HEK293 (cell line): Measurements from ENCODE around the gene WNT7B.
A peak's percentile ranks its signal among the peaks of the same experiment; 100 is the strongest.

Experiments
- CTCF ChIA-PET: fragments of 350-600 bp; formaldehyde crosslinking; extraction: SDS; loops from one replicate; lab custom pipeline; 2021; ENCODE audit warnings: antibody characterized with exemption; lab: Yijun Ruan, JAX
- POLR2A ChIA-PET: fragments of 300-600 bp; formaldehyde crosslinking; extraction: SDS; loops from one replicate; lab custom pipeline; 2020; ENCODE audit warnings: antibody characterized with exemption, inconsistent platforms; lab: Yijun Ruan, JAX
- H3K27ac ChIP-seq: fragments of 200-500 bp; sonication (Bioruptor generic); 2 replicates; pipeline ENCODE4 v1.5.1; 2014; ENCODE audit warnings: low read depth, low read length, control low read depth, inconsistent platforms; ENCODE audit errors: extremely low read depth
- H3K36me3 ChIP-seq, 2 experiments: fragments of 200-500 bp in 1 of 2; sonication (Bioruptor generic) in 1 of 2; 1 replicate in 1 of 2; 2 replicates in 1 of 2; pipeline ENCODE4 v1.5.1; 2014 to 2017; ENCODE audit warnings: inconsistent platforms in 2 of 2, low read length in 2 of 2; ENCODE audit not compliant: control insufficient read depth in 2 of 2, insufficient read depth in 1 of 2
- H3K4me1 ChIP-seq: fragments of 200-500 bp; sonication (Bioruptor generic); 2 replicates; pipeline ENCODE4 v1.5.1; 2014; ENCODE audit warnings: mild to moderate bottlenecking, low read length, inconsistent platforms; ENCODE audit not compliant: control insufficient read depth, insufficient read depth
- H3K4me3 ChIP-seq: 2 replicates; pipeline ENCODE4 v1.5.1; 2011; ENCODE audit warnings: low read depth, mild to moderate bottlenecking, control low read depth, low read length, moderate library complexity
- H3K9me3 ChIP-seq: fragments of 200-500 bp; sonication (Bioruptor generic); 2 replicates; pipeline ENCODE4 v1.5.1; 2014; ENCODE audit warnings: low read depth, low read length, inconsistent platforms; ENCODE audit not compliant: control insufficient read depth, insufficient read depth
- BCL11B ChIP-seq: fragments of 450-650 bp; formaldehyde crosslinking; IDR thresholded peaks from 2 replicates; pipeline ENCODE4 v1.5.1; 2016; ENCODE audit warnings: low read depth, missing biosample characterization, missing genetic modification characterization
- GLIS1 ChIP-seq: fragments of 450-650 bp; formaldehyde crosslinking; IDR thresholded peaks from 2 replicates; pipeline ENCODE4 v1.5.1; 2016; ENCODE audit warnings: missing biosample characterization, missing genetic modification characterization
- HIC1 ChIP-seq: fragments of 450-650 bp; formaldehyde crosslinking; IDR thresholded peaks from 2 replicates; pipeline ENCODE4 v1.5.1; 2016; ENCODE audit warnings: missing biosample characterization, missing genetic modification characterization
- KLF17 ChIP-seq: fragments of 450-650 bp; formaldehyde crosslinking; IDR thresholded peaks from 2 replicates; pipeline ENCODE4 v1.5.1; 2016; ENCODE audit warnings: missing biosample characterization, missing genetic modification characterization
- PATZ1 ChIP-seq: fragments of 450-650 bp; formaldehyde crosslinking; IDR thresholded peaks from 2 replicates; pipeline ENCODE4 v1.5.1; 2016; ENCODE audit warnings: missing biosample characterization, missing genetic modification characterization
- PRDM10 ChIP-seq: fragments of 450-650 bp; formaldehyde crosslinking; IDR thresholded peaks from 2 replicates; pipeline ENCODE4 v1.5.1; 2016; ENCODE audit warnings: missing biosample characterization, missing genetic modification characterization
- PRDM6 ChIP-seq: fragments of 450-650 bp; formaldehyde crosslinking; IDR thresholded peaks from 2 replicates; pipeline ENCODE4 v1.5.1; 2017; ENCODE audit warnings: missing biosample characterization, missing genetic modification characterization
- ZFP41 ChIP-seq: fragments of 450-650 bp; formaldehyde crosslinking; IDR thresholded peaks from 2 replicates; pipeline ENCODE4 v1.5.1; 2016; ENCODE audit warnings: missing biosample characterization, missing genetic modification characterization, borderline replicate concordance
- ZNF37A ChIP-seq: fragments of 450-650 bp; IDR thresholded peaks from 2 replicates; pipeline ENCODE4 v1.5.1; 2018; ENCODE audit warnings: missing biosample characterization, missing genetic modification characterization
- ZNF624 ChIP-seq: fragments of 450-650 bp; formaldehyde crosslinking; IDR thresholded peaks from 2 replicates; pipeline ENCODE4 v1.5.1; 2017; ENCODE audit warnings: missing biosample characterization, missing genetic modification characterization
- ZNF654 ChIP-seq: fragments of 450-650 bp; formaldehyde crosslinking; IDR thresholded peaks from 2 replicates; pipeline ENCODE4 v1.5.1; 2016; ENCODE audit warnings: low read depth, missing biosample characterization, missing genetic modification characterization
- ZNF76 ChIP-seq: fragments of 450-650 bp; formaldehyde crosslinking; IDR thresholded peaks from 2 replicates; pipeline ENCODE4; 2016; ENCODE audit warnings: low read depth, missing biosample characterization, missing genetic modification characterization, borderline replicate concordance
- ZNF776 ChIP-seq: fragments of 450-650 bp; formaldehyde crosslinking; IDR thresholded peaks from 2 replicates; pipeline ENCODE4 v1.5.0; 2017; ENCODE audit warnings: missing biosample characterization, missing genetic modification characterization, borderline replicate concordance
- ZNF843 ChIP-seq: fragments of 450-650 bp; formaldehyde crosslinking; IDR thresholded peaks from 2 replicates; pipeline ENCODE4 v1.5.1; 2016; ENCODE audit warnings: missing biosample characterization, missing genetic modification characterization
- ZSCAN30 ChIP-seq: fragments of 450-650 bp; IDR thresholded peaks from 2 replicates; pipeline ENCODE4 v1.5.1; 2018; ENCODE audit warnings: missing biosample characterization, mild to moderate bottlenecking, missing genetic modification characterization, moderate library complexity

The WNT7B gene

GRCh38 chr22:45995405-45996101, 18.6 kb upstream of the WNT7B start:
- Histone ChIP-seq H3K27ac (no peak overlapping the region), H3K4me3 (no peak overlapping the region), H3K36me3 (no peaks in the 10 kb centered on the region), H3K9me3 (no peaks in the 10 kb centered on the region), H3K4me1 (no peaks in the 10 kb centered on the region)
- CTCF ChIA-PET: interaction anchor here (0.6 to 10.6 kb wide), 36 partner anchors 8 to 1013 kb away, joined by 3 to 251 read pairs (median 4); no protein-coding TSS in a partner anchor
- TF ChIP-seq KLF17 (tag by site-specific recombination): no peak
- TF ChIP-seq ZNF76 (tag by site-specific recombination): no peak
- no peak for TF ChIP-seq ZNF37A (tag by site-specific recombination)
- no peak for TF ChIP-seq ZNF624 (tag by site-specific recombination)
- no peak for TF ChIP-seq ZSCAN30 (tag by site-specific recombination)
- POLR2A ChIA-PET: interaction anchor here (1.1 to 1.9 kb wide), 2 partner anchors 11 to 13 kb away, joined by 4 to 5 read pairs; no protein-coding TSS in a partner anchor

- no peak overlapping the region for H3K27ac ChIP-seq
- H3K4me3 ChIP-seq: no peak overlapping the region
- no peaks in the 10 kb centered on the region for H3K36me3 ChIP-seq
- H3K9me3 ChIP-seq: no peaks in the 10 kb centered on the region
- ChIA-PET CTCF (interaction anchor here (0.6 to 10.6 kb wide), 47 partner anchors 8 to 546 kb away, joined by 3 to 251 read pairs (median 4); no protein-coding TSS in a partner anchor), POLR2A (interaction anchor here (0.7 to 1.9 kb wide), 2 partner anchors 14 to 309 kb away, joined by 3 to 5 read pairs; no protein-coding TSS in a partner anchor)
- H3K4me1 ChIP-seq: no peaks in the 10 kb centered on the region
- 0 out of 2 replicates have a peak, but pooled peaks have one; percentile 65 for TF ChIP-seq KLF17 (tag by site-specific recombination)
- no peak for TF ChIP-seq ZFP41 (tag by site-specific recombination)
- no peak for TF ChIP-seq ZNF843 (tag by site-specific recombination)
- 0 out of 2 replicates have a peak, but pooled peaks have one; percentile 42 for TF ChIP-seq BCL11B (tag by site-specific recombination)
- peak; percentile 37; the same call in 1 of the 2 replicates for TF ChIP-seq GLIS1 (tag by site-specific recombination)
- peak; percentile 55; the same call in 1 of the 2 replicates for TF ChIP-seq PATZ1 (tag by site-specific recombination)
- TF ChIP-seq HIC1 (tag by site-specific recombination): peak; percentile 35; the same call in 1 of the 2 replicates
- no peak for TF ChIP-seq PRDM10 (tag by site-specific recombination)
- no peak for TF ChIP-seq PRDM6 (tag by site-specific recombination)
- peak; percentile 87 for TF ChIP-seq ZNF654
- TF ChIP-seq ZNF776 (tag by site-specific recombination): no peak
These were observed 17.8 kb upstream of the WNT7B start for GRCh38 chr22:45994491-45995404.
